DOHH2 (cell line): Measurements from ENCODE around the gene CLDN15.
"Not testable (repeated sequence)": the region's sequence is repeated elsewhere in the genome, so short reads cannot be mapped to it uniquely, and the experiment has no call there.

Experiments
- H3F3A ChIP-seq: fragments of 200-600 bp; sonication (generic), shearing (Covaris generic); 2 replicates; pipeline ENCODE4 v1.6.0; 2016; ENCODE audit warnings: antibody characterized with exemption, mild to moderate bottlenecking; ENCODE audit not compliant: control insufficient read depth, insufficient read depth
- H3K27ac ChIP-seq: fragments of 200-600 bp; sonication (generic); 2 replicates; pipeline ENCODE4 v1.5.1; 2014; ENCODE audit warnings: low read depth, mild to moderate bottlenecking, low read length, moderate library complexity
- H3K27me3 ChIP-seq: fragments of 200-600 bp; sonication (generic); 2 replicates; pipeline ENCODE4 v1.6.1; 2014; ENCODE audit warnings: mild to moderate bottlenecking, low read length, mixed read lengths; ENCODE audit not compliant: control insufficient read depth
- H3K36me3 ChIP-seq: fragments of 200-600 bp; sonication (generic); 2 replicates; pipeline ENCODE4 v1.6.1; 2014; ENCODE audit warnings: mild to moderate bottlenecking, low read length, moderate library complexity, mixed read lengths; ENCODE audit not compliant: control insufficient read depth
- H3K4me1 ChIP-seq: fragments of 200-600 bp; sonication (generic); 2 replicates; pipeline ENCODE4 v1.6.1; 2014; ENCODE audit warnings: mild to moderate bottlenecking, low read length, mixed read lengths; ENCODE audit not compliant: control insufficient read depth
- H3K4me2 ChIP-seq: fragments of 200-600 bp; sonication (generic); 2 replicates; pipeline ENCODE4 v1.6.0; 2014; ENCODE audit warnings: mild to moderate bottlenecking, low read length, moderate library complexity
- H3K4me3 ChIP-seq: fragments of 200-600 bp; sonication (generic); 2 replicates; pipeline ENCODE4 v1.5.1; 2014; ENCODE audit warnings: mild to moderate bottlenecking, low read length, mixed read lengths
- H3K79me2 ChIP-seq: fragments of 200-600 bp; sonication (generic); 2 replicates; pipeline ENCODE4 v1.6.1; 2014; ENCODE audit warnings: mild to moderate bottlenecking, low read length, mixed read lengths; ENCODE audit not compliant: control insufficient read depth
- H3K9me2 ChIP-seq: fragments of 200-600 bp; sonication (generic); replicated peaks from 2 replicates; pipeline ENCODE4 v1.6.1; 2014; ENCODE audit warnings: mild to moderate bottlenecking, low read length, mixed read lengths; ENCODE audit not compliant: control insufficient read depth
- H3K9me3 ChIP-seq: fragments of 200-600 bp; sonication (generic); 2 replicates; pipeline ENCODE4 v1.6.1; 2014; ENCODE audit warnings: antibody characterized with exemption, low read length, mixed read lengths; ENCODE audit not compliant: control insufficient read depth, insufficient read depth
- H4K20me1 ChIP-seq: fragments of 200-600 bp; sonication (generic); 2 replicates; pipeline ENCODE4 v1.6.0; 2014; ENCODE audit warnings: low read depth, mild to moderate bottlenecking, antibody characterized with exemption, low read length, moderate library complexity; ENCODE audit not compliant: control insufficient read depth, insufficient read depth
- EZH2phosphoT487 ChIP-seq: fragments of 200-600 bp; sonication (generic); IDR thresholded peaks from 2 replicates; pipeline ENCODE4 v1.6.1; 2017; ENCODE audit warnings: borderline replicate concordance, mild to moderate bottlenecking, antibody characterized with exemption, low read length, moderate library complexity, mixed read lengths
- TF ChIP-seq, protein P1 (sequence below): fragments of 200-600 bp; sonication (generic); IDR thresholded peaks from one replicate; pipeline ENCODE4 v1.5.1; 2014; ENCODE audit warnings: antibody characterized with exemption, mild to moderate bottlenecking, low read depth, low read length; ENCODE audit not compliant: poor library complexity, severe bottlenecking

The CLDN15 gene

DNA sequence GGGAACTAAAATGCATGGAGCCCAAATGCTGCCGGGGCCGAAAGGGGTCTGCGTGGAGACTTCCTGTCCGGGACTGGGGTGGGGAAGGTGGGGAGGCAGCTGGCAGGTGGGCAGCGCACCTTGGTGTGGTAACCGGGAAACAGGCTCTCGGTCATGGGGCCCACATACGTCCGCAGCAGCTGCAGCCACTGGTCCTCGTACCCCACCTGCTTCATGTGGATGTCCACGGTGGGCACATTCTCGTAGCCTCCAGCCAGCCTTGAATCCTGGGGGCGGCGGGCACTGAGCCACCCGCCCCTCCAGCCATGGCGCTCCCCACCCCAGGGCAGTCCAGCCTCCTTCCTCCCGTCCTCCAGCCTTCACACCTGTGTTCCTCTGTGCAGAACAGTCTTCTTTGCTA is 30.1 kb downstream of the CLDN15 start:
- H3K9me2 ChIP-seq: no peaks in the 10 kb centered on the region
- H4K20me1 ChIP-seq: no peaks in the 10 kb centered on the region

DNA sequence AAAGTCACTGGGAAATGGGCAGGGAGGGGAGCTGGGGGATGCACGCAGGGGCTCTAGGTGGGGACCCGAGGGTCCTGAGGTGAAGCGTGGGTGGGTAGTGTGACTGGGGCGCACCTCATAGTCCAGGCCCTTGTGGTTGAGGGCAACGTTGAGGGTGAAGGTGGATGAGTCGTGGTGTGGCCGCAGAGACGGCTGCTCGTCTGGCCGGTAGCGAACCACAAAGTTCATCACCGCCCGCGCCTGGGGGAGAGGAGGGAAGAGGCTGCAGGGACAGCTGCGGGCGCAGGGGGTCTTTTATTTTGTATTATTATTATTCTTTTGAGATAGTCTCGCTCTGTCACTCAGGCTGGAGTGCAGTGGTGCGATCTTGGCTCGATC is 30.9 kb downstream of the CLDN15 start:
- Histone ChIP-seq H4K20me1 (no peaks in the 10 kb centered on the region), H3K9me2 (no peaks in the 10 kb centered on the region), H3K9me3 (no peaks in the 10 kb centered on the region), H3F3A (no peaks in the 10 kb centered on the region), H3K27me3 (peaks cover 5% of the 10 kb centered on the region; the same call in 1 of the 2 replicates), H3K4me3 (no peak overlapping the region), H3K79me2 (no peaks in the 10 kb centered on the region), H3K36me3 (no peaks in the 10 kb centered on the region; the same call in 1 of the 2 replicates), H3K27ac (no peak overlapping the region), H3K4me1 (peaks cover 10% of the 10 kb centered on the region), H3K4me2 (no peak overlapping the region)
- no peak for TF ChIP-seq EZH2phosphoT487
- TF ChIP-seq, protein P1, sequence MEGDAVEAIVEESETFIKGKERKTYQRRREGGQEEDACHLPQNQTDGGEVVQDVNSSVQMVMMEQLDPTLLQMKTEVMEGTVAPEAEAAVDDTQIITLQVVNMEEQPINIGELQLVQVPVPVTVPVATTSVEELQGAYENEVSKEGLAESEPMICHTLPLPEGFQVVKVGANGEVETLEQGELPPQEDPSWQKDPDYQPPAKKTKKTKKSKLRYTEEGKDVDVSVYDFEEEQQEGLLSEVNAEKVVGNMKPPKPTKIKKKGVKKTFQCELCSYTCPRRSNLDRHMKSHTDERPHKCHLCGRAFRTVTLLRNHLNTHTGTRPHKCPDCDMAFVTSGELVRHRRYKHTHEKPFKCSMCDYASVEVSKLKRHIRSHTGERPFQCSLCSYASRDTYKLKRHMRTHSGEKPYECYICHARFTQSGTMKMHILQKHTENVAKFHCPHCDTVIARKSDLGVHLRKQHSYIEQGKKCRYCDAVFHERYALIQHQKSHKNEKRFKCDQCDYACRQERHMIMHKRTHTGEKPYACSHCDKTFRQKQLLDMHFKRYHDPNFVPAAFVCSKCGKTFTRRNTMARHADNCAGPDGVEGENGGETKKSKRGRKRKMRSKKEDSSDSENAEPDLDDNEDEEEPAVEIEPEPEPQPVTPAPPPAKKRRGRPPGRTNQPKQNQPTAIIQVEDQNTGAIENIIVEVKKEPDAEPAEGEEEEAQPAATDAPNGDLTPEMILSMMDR: no peak

More for the DNA sequence above, 30.1 kb downstream of the CLDN15 start:
- Histone ChIP-seq H3K9me3 (no peaks in the 10 kb centered on the region), H3K27me3 (no peaks in the 10 kb centered on the region), H3K79me2 (no peaks in the 10 kb centered on the region), H3K4me1 (peaks cover 10% of the 10 kb centered on the region), H3K4me3 (no peak overlapping the region), H3K36me3 (no peaks in the 10 kb centered on the region; the same call in 1 of the 2 replicates), H3K27ac (no peak overlapping the region), H3F3A (no peaks in the 10 kb centered on the region), H3K4me2 (no peak overlapping the region)
- TF ChIP-seq EZH2phosphoT487: no peak
- TF ChIP-seq, protein P1: no peak

DNA sequence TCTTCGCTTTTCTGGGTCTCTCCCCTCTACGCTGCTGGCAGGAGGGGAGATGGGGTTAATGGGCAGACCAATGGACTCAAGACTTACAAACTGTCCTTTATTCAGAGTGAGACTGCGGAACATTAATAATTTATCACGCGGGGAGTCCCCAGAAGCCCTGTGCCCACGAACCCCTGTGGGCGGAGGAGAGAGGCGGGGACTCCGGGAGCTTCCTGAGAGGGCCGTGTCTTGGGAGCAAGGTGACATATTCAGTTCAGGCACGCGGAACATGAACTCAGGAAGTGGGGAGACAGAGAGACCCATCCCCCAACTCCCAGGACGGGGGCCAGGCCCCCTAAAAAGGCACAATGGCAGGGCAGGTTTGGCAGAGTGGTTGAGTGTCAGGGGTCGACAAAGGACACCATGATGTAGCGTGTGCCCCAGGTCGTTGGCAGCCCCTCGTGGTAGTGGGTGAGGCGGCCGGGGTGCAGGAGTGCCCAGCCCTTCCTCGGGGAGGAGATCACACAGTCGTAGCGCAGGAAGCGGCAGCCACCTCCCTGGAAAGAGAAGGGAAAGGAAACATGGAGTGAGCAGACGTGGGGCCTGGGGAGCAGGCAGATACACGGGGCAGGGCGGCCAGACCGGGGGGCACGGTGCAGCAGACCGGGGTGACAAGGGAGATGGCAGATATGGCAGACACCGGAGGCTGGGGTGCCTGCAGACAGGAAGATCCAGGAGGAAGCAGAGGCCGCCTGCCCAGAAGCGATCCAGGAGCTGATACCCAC is 31.5 kb downstream of the CLDN15 start:
- Histone ChIP-seq H3K27ac (no peak overlapping the region), H3K4me3 (no peak overlapping the region), H3K9me3 (no peaks in the 10 kb centered on the region), H3K4me2 (no peak overlapping the region), H4K20me1 (no peaks in the 10 kb centered on the region), H3K9me2 (no peaks in the 10 kb centered on the region), H3F3A (no peaks in the 10 kb centered on the region), H3K27me3 (peaks cover 6% of the 10 kb centered on the region; the same call in 1 of the 2 replicates), H3K79me2 (no peaks in the 10 kb centered on the region), H3K4me1 (peaks cover 10% of the 10 kb centered on the region), H3K36me3 (no peaks in the 10 kb centered on the region)
- no peak for TF ChIP-seq EZH2phosphoT487
- TF ChIP-seq, protein P1: no peak

DNA sequence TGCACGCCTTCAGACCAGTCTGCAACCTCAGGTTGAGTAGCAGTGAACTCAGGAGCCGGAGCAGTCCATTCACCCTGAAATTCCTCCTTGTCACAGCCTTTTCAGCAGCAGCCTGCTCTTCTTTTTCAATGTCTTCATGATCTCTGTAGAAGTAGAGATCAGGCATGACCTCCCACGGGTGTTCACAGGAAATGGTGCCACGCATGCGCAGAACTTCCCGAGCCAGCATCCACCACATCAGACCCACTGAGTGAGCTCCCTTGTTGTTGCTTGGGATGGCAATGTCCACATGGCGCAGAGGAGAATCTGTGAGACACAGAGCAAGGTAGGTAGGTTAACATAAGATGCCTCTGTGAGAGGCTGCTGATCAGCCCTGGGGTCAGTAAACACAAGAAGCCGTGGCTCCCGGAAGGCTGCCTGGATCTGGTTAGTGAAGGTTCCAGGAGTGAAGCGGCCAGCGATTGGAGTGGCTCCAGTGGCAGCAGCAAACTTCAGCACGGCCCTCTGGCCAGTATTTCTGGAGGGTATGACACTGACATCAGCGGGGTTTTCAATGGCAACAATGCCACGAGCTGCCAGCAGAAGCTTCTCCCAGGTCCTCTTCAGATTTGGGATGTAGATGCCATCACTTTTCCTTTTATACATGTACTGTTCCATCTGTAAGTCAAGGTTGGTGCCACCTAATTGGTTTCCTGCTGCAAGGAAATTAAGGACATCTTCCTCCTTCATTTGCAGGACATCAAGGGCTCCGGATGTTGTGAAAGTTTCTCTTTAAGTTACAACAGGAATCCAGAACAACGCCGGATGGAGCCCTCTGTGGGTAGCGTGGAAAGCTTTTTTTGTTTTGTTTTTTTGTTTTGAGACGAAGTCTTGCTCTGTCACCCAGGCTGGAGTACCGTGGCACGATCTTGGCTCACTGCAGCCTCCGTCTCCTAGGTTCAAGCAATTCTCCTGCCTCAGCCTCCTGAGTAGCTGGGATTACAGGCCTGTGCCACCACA is 33.6 kb downstream of the CLDN15 start:
- Histone ChIP-seq H3K4me2 (peak overlapping the region; percentile 46), H3K27me3 (peaks cover 11% of the 10 kb centered on the region; the same call in 1 of the 2 replicates), H3K4me1 (peaks cover 10% of the 10 kb centered on the region)
- not testable (repeated sequence) for H4K20me1 ChIP-seq, H3K79me2 ChIP-seq, H3K36me3 ChIP-seq, H3K9me2 ChIP-seq, H3K9me3 ChIP-seq, H3K27ac ChIP-seq, H3K4me3 ChIP-seq, H3F3A ChIP-seq
